ENCODE data around the gene C1orf105. TPM values are rescaled to one million over a fixed set of nuclear protein-coding genes. Genes with fewer than 3 reads are reported as not detected.

C1orf105 gene
- total RNA-seq, 1 donor from 2014 or later: not detected

DNA sequence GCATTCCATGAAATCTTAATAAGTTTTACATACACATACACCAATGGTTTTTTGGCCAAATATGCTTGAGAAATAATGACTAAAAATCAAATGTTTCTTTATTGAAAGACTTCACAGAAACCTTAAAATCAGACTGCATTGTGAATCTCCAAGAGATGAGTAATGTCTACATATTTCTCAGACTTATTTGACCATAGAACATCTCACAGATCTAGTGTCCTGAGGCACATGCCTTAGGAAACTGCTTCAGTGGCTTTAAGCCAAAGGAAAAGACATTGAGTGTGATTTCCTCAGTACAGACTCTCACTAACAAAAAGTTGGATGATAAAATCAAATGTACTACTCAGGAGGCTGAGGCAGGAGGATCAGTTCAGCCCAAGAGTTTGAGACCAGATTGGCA lies 6.2 kb upstream of the C1orf105 start:
- H3K4me3 Mint-ChIP-seq: no peak overlapping the region
- no peak overlapping the region for H3K27ac Mint-ChIP-seq
- TF ChIP-seq, protein P1, sequence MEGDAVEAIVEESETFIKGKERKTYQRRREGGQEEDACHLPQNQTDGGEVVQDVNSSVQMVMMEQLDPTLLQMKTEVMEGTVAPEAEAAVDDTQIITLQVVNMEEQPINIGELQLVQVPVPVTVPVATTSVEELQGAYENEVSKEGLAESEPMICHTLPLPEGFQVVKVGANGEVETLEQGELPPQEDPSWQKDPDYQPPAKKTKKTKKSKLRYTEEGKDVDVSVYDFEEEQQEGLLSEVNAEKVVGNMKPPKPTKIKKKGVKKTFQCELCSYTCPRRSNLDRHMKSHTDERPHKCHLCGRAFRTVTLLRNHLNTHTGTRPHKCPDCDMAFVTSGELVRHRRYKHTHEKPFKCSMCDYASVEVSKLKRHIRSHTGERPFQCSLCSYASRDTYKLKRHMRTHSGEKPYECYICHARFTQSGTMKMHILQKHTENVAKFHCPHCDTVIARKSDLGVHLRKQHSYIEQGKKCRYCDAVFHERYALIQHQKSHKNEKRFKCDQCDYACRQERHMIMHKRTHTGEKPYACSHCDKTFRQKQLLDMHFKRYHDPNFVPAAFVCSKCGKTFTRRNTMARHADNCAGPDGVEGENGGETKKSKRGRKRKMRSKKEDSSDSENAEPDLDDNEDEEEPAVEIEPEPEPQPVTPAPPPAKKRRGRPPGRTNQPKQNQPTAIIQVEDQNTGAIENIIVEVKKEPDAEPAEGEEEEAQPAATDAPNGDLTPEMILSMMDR (conservative IDR thresholded peaks at IDR 0.05): no peak
- no peaks in the 10 kb centered on the region for H3K27me3 Mint-ChIP-seq
- peaks cover 5% of the 10 kb centered on the region for H3K36me3 Mint-ChIP-seq
- peaks cover 23% of the 10 kb centered on the region for H3K4me1 Mint-ChIP-seq (ENCODE audit: unreplicated experiment)
- DNase-seq (ENCODE audit: extremely low spot score, unreplicated experiment): no peak
- H3K9me3 Mint-ChIP-seq: peaks cover 11% of the 10 kb centered on the region

GRCh38 chr1:172416496-172417035 lies 3.9 kb upstream of the C1orf105 start:
- TF ChIP-seq, protein P1 (conservative IDR thresholded peaks at IDR 0.05): no peak
- H3K27me3 Mint-ChIP-seq: no peaks in the 10 kb centered on the region
- peaks cover 5% of the 10 kb centered on the region for H3K36me3 Mint-ChIP-seq

DNA sequence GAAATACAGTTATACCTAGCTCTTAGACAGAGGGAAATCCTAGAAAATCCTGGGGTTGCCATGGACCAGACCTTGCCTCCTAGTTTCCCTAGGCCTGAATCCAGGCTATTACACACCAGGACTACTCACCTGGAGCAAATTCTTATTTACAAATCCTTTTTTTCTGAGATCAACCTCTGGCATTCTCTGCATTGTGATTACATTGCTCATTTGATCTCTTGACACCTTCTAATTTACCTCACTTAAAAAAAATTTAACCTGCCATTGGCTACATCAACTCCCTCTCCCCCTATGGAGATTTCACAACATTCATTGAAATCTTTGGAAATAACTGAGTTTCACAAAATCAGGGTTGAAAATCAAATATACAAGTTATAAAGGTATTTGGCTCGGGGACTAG lies 2.9 kb upstream of the C1orf105 start:
- Mint-ChIP-seq H3K9me3 (peaks cover 8% of the 10 kb centered on the region), H3K4me3 (no peak overlapping the region), H3K27me3 (no peaks in the 10 kb centered on the region), H3K27ac (no peak overlapping the region), H3K36me3 (peaks cover 5% of the 10 kb centered on the region), H3K4me1 (ENCODE audit: unreplicated experiment) (peaks cover 24% of the 10 kb centered on the region)
- no peak for DNase-seq (ENCODE audit: extremely low spot score, unreplicated experiment)
- TF ChIP-seq, protein P1 (conservative IDR thresholded peaks at IDR 0.05): no peak

More at GRCh38 chr1:172416496-172417035, 3.9 kb upstream of the C1orf105 start:
- peaks cover 28% of the 10 kb centered on the region for H3K4me1 Mint-ChIP-seq (ENCODE audit: unreplicated experiment)
- H3K9me3 Mint-ChIP-seq: peaks cover 11% of the 10 kb centered on the region
- H3K4me3 Mint-ChIP-seq: no peak overlapping the region
- DNase-seq (ENCODE audit: extremely low spot score, unreplicated experiment): no peak
- H3K27ac Mint-ChIP-seq: no peak overlapping the region

DNA sequence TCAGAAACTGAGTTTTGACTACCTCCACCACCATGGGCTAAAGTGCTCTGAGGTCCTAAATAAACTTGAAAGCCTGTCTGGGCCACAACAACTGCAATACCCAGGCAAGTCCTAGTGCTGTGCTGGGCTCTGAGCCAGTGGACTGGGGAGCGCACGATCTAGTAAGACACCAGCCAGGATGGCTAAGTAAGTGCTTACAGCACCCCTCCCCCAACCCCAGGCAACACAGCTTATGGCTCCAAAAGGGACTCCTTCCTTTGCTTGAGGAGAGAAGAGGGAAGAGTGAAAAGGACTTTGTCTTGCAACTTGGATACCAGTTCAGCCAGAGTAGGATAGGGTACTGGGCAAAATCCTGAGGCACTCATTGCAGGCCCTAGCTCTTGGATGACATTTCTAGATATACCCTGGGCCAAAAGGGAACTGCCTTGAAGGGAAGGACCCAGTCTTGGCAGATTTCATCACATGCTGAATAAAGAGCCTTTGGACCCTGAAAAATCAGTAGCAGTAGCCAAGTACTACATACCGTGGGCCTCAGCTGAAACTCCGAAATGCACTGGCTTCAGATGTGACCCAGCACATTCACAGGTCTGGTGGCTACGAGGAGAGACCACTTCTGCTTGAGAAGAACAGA lies 1.6 kb downstream of the C1orf105 start:
- no peaks in the 10 kb centered on the region for H3K27me3 Mint-ChIP-seq
- TF ChIP-seq, protein P1 (conservative IDR thresholded peaks at IDR 0.05): no peak
- H3K27ac Mint-ChIP-seq: no peak overlapping the region
- DNase-seq (ENCODE audit: extremely low spot score, unreplicated experiment): no peak
- no peaks in the 10 kb centered on the region for H3K36me3 Mint-ChIP-seq
- H3K4me1 Mint-ChIP-seq (ENCODE audit: unreplicated experiment): peaks cover 18% of the 10 kb centered on the region
- no peaks in the 10 kb centered on the region for H3K9me3 Mint-ChIP-seq
- no peak overlapping the region for H3K4me3 Mint-ChIP-seq

GRCh38 chr1:172423336-172423735 lies 2.9 kb downstream of the C1orf105 start:
- no peaks in the 10 kb centered on the region for H3K27me3 Mint-ChIP-seq
- H3K4me3 Mint-ChIP-seq: no peak overlapping the region

More at GRCh38 chr1:172423336-172423735, 2.9 kb downstream of the C1orf105 start:
- Mint-ChIP-seq H3K9me3 (no peaks in the 10 kb centered on the region), H3K36me3 (no peaks in the 10 kb centered on the region), H3K4me1 (ENCODE audit: unreplicated experiment) (peaks cover 11% of the 10 kb centered on the region), H3K27ac (no peak overlapping the region)
- TF ChIP-seq, protein P1 (conservative IDR thresholded peaks at IDR 0.05): no peak
- DNase-seq (ENCODE audit: extremely low spot score, unreplicated experiment): no peak
